Mammary epithelial cell (primary cell): Measurements from ENCODE around the gene VWC2.

ENCODE experiments used
- CTCF ChIP-seq, 2 donors: IDR thresholded peaks in 1 of 2; conservative IDR thresholded peaks in 1 of 2; 2 replicates each; pipeline ENCODE4 v1.5.1; 2011 to 2012; ENCODE audit warnings: inconsistent platforms in 2 of 2, low read length in 2 of 2, mild to moderate bottlenecking in 2 of 2, control low read depth in 1 of 2, low read depth in 1 of 2; ENCODE audit not compliant: insufficient read depth in 1 of 2; ENCODE audit errors: extremely low read depth in 1 of 2
- EZH2 ChIP-seq: IDR thresholded peaks from 2 replicates; pipeline ENCODE4 v1.6.1; 2012; ENCODE audit warnings: low read length, inconsistent platforms, borderline replicate concordance

- TF ChIP-seq EZH2 (no peak), CTCF (conservative IDR thresholded peaks at IDR 0.05 in 1 of 2, IDR thresholded peaks at IDR 0.05 in 1 of 2; ENCODE audit: extremely low read depth in 1 of 2, insufficient read depth in 1 of 2, low read depth in 1 of 2, low read length in 2 of 2) (no peak)
Observed at GRCh38 chr7:49873420-49873819, 100.0 kb downstream of the VWC2 start.
